ENCODE measurements around the gene TNC. TPM values are rescaled to one million over a fixed set of nuclear protein-coding genes. Genes with fewer than 3 reads are reported as not detected.

Gene TNC
- total and polyA plus RNA-seq, 10 of the 15 experiments (the other 5 are each of a cell fraction or from before 2014, with no cell fraction given), result 0.05 to 4.2 (median 0.14) TPM

DNA sequence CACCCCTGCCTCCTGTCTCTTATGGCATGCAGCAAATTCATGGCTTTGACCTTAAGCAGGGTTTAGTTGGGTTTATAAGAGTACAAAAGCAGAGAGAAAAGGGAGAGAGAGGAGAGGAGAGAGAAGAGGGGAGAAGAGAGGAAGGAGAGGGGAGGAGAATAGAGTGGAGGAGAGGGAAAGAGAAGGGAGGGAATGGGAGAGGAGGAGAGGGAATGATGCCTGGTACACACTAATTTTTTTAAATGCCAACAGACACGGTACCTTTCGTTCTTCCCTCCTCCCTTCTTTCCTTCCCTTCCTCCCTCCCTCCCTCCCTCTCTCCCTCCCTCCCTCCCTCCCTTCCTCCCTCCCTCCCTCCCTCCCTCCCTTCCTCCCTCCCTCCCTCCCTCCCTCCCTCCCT, 48.7 kb downstream of the TNC start:
- intact Hi-C loops (cut with micrococcal nuclease; ENCODE audit: unreplicated experiment), result no loop called here
- Histone ChIP-seq H3K79me2 (ENCODE audit: control insufficient read depth, insufficient read depth, low read length) (no peaks in the 10 kb centered on the region), H3K36me3 (ENCODE audit: control insufficient read depth in 2 of 2, insufficient read depth in 2 of 2, low read length in 1 of 2) (no peaks in the 10 kb centered on the region), H4K20me1 (ENCODE audit: control insufficient read depth, insufficient read depth) (no peaks in the 10 kb centered on the region), H3K27ac (ENCODE audit: control insufficient read depth, insufficient read depth) (no peak overlapping the region), H3K4me2 (ENCODE audit: control insufficient read depth, insufficient read depth) (no peak overlapping the region), H3K4me1 (ENCODE audit: control insufficient read depth, insufficient read depth, low read length) (no peaks in the 10 kb centered on the region), H3K9ac (ENCODE audit: control insufficient read depth, insufficient read depth, low read length) (no peak overlapping the region), H3K9me3 (replicated peaks; ENCODE audit: control insufficient read depth, insufficient read depth, low read length) (no peaks in the 10 kb centered on the region), H3K4me3 (no peak overlapping the region), H2AFZ (ENCODE audit: control insufficient read depth, low read depth, low read length) (no peak overlapping the region), H3K27me3 (replicated peaks in 1 of 2; ENCODE audit: control insufficient read depth in 2 of 2, insufficient read depth in 2 of 2, low read length in 1 of 2) (peaks cover 0 to 1% of the 10 kb centered on the region in 2 experiments; a peak in 1 of 4 replicates)
- no TSS peak for BruUV-seq (replicated peaks)
- in situ Hi-C loops (cut with MboI), result no loop called here
- TF ChIP-seq NFXL1 (IDR thresholded peaks at IDR 0.05; ENCODE audit: borderline replicate concordance) (no peak), BHLHE40 (IDR thresholded peaks at IDR 0.05; ENCODE audit: borderline replicate concordance in 1 of 2, low read depth in 2 of 2, low read length in 1 of 2) (no peak), RB1 (IDR thresholded peaks at IDR 0.05; ENCODE audit: borderline replicate concordance) (no peak), ZNF622 (IDR thresholded peaks at IDR 0.05) (no peak)
- TF ChIP-seq, protein P1, sequence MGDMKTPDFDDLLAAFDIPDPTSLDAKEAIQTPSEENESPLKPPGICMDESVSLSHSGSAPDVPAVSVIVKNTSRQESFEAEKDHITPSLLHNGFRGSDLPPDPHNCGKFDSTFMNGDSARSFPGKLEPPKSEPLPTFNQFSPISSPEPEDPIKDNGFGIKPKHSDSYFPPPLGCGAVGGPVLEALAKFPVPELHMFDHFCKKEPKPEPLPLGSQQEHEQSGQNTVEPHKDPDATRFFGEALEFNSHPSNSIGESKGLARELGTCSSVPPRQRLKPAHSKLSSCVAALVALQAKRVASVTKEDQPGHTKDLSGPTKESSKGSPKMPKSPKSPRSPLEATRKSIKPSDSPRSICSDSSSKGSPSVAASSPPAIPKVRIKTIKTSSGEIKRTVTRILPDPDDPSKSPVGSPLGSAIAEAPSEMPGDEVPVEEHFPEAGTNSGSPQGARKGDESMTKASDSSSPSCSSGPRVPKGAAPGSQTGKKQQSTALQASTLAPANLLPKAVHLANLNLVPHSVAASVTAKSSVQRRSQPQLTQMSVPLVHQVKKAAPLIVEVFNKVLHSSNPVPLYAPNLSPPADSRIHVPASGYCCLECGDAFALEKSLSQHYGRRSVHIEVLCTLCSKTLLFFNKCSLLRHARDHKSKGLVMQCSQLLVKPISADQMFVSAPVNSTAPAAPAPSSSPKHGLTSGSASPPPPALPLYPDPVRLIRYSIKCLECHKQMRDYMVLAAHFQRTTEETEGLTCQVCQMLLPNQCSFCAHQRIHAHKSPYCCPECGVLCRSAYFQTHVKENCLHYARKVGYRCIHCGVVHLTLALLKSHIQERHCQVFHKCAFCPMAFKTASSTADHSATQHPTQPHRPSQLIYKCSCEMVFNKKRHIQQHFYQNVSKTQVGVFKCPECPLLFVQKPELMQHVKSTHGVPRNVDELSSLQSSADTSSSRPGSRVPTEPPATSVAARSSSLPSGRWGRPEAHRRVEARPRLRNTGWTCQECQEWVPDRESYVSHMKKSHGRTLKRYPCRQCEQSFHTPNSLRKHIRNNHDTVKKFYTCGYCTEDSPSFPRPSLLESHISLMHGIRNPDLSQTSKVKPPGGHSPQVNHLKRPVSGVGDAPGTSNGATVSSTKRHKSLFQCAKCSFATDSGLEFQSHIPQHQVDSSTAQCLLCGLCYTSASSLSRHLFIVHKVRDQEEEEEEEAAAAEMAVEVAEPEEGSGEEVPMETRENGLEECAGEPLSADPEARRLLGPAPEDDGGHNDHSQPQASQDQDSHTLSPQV (IDR thresholded peaks at IDR 0.05), result no peak
- no peak for DNase-seq (ENCODE audit: low read depth, low spot score)
- RAD21 ChIA-PET (ENCODE audit: unreplicated experiment), result no interaction called here
- WGBS (ENCODE audit: insufficient coverage, insufficient replicate concordance, low lambda C conversion rate, missing lambda C conversion rate), result 47% methylated on average over 2 of the region's 2 CpGs
- FAIRE-seq, result no peak
- POLR2A ChIA-PET, result no interaction called here
- no peak for ATAC-seq
- SMC1A ChIA-PET (ENCODE audit: uncharacterized antibody, unreplicated experiment), result no interaction called here
- CTCF ChIA-PET, result no interaction called here
